ENCODE results near the gene SLAMF7. TPM values are rescaled to one million over a fixed set of nuclear protein-coding genes. Genes with fewer than 3 reads are reported as not detected.
"Not testable (repeated sequence)": the region's sequence is repeated elsewhere in the genome, so short reads cannot be mapped to it uniquely, and the experiment has no call there.

The SLAMF7 gene
- polyA plus RNA-seq, 5 donors = 0.49 to 2.2 (median 1.3) TPM

GRCh38 chr1:160720356-160721085 is 18.5 kb upstream of the SLAMF7 start:
- DNase-seq = no peak

GRCh38 chr1:160721473-160721872 is 17.6 kb upstream of the SLAMF7 start:
- DNase-seq = no peak

- no peak for DNase-seq
Observed at GRCh38 chr1:160722726-160723125, 16.3 kb upstream of the SLAMF7 start.

- no peak for DNase-seq
Observed at GRCh38 chr1:160723332-160723731, 15.7 kb upstream of the SLAMF7 start.

GRCh38 chr1:160724465-160725242 is 14.4 kb upstream of the SLAMF7 start:
- no peak for DNase-seq

GRCh38 chr1:160726114-160726497 is 12.9 kb upstream of the SLAMF7 start:
- no peak for DNase-seq

- DNase-seq = peak; percentile 54 to 63
Observed at GRCh38 chr1:160726498-160727315, 12.3 kb upstream of the SLAMF7 start.

GRCh38 chr1:160727316-160727640 is 11.8 kb upstream of the SLAMF7 start:
- DNase-seq = no peak

- DNase-seq = not testable (repeated sequence)
Observed at GRCh38 chr1:160731564-160731963, 7.5 kb upstream of the SLAMF7 start.

GRCh38 chr1:160731990-160732389 is 7.1 kb upstream of the SLAMF7 start:
- no peak for DNase-seq

GRCh38 chr1:160733898-160734297 is 5.1 kb upstream of the SLAMF7 start:
- DNase-seq = no peak

- no peak for DNase-seq
Observed at GRCh38 chr1:160734301-160734700, 4.7 kb upstream of the SLAMF7 start.

GRCh38 chr1:160738271-160738670 is 776 bp upstream of the SLAMF7 start:
- no peak for DNase-seq

GRCh38 chr1:160740133-160740688 is 1.2 kb downstream of the SLAMF7 start:
- no peak for DNase-seq

- no peak for DNase-seq
Observed at GRCh38 chr1:160741092-160741501, 2.0 kb downstream of the SLAMF7 start.

- no peak for DNase-seq
Observed at GRCh38 chr1:160741612-160742348, 2.7 kb downstream of the SLAMF7 start.

- no peak for DNase-seq
Observed at GRCh38 chr1:160742428-160743127, 3.5 kb downstream of the SLAMF7 start.

- no peak for DNase-seq
Observed at GRCh38 chr1:160743266-160743665, 4.2 kb downstream of the SLAMF7 start.

GRCh38 chr1:160744199-160744851 is 5.3 kb downstream of the SLAMF7 start:
- no peak for DNase-seq

GRCh38 chr1:160744852-160745520 is 5.9 kb downstream of the SLAMF7 start:
- no peak for DNase-seq
